ENCODE data around the gene KDM7A.

KDM7A gene

DNA sequence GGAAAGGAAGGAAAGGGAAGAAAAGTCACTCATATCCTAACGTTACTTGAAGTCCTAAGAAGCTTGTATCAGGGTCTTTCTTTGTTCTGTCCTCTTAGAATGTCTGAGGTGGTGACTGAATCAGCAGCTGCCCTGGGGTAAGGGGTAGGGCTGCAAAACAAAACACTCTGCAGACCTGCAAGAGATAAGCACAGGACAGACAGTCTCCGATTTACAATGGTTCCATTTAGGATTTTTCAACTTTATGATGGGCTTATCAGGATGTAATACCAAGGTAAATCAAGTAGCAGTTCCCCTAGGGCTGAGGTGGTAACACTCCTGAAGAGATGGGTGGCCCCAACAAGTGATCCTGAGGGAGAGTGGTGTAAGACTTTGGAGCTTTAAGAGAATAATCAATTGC lies 16.5 kb downstream of the KDM7A start:
- Histone ChIP-seq H3K36me3 (ENCODE audit: control insufficient read depth, insufficient read depth, low read length) (no peaks in the 10 kb centered on the region), H3K27me3 (replicated peaks; ENCODE audit: control insufficient read depth, insufficient read depth, low read length) (no peaks in the 10 kb centered on the region), H3K4me3 (replicated peaks; ENCODE audit: low read depth, low read length) (no peak overlapping the region)
- DNase-seq (ENCODE audit: extremely low read depth, insufficient read length), result no peak
- TF ChIP-seq CTCF (IDR thresholded peaks at IDR 0.05; ENCODE audit: insufficient read depth, low read length, poor library complexity, severe bottlenecking), result no peak

- H3K27me3 ChIP-seq (replicated peaks; ENCODE audit: control insufficient read depth, insufficient read depth, low read length), result no peaks in the 10 kb centered on the region
- H3K36me3 ChIP-seq (ENCODE audit: control insufficient read depth, insufficient read depth, low read length), result no peaks in the 10 kb centered on the region
- TF ChIP-seq CTCF (IDR thresholded peaks at IDR 0.05; ENCODE audit: insufficient read depth, low read length, poor library complexity, severe bottlenecking), result no peak
- DNase-seq (ENCODE audit: extremely low read depth, insufficient read length), result no peak
- H3K4me3 ChIP-seq (replicated peaks; ENCODE audit: low read depth, low read length), result no peak overlapping the region
These were observed 17.3 kb downstream of the KDM7A start for GRCh38 chr7:140159497-140159896.

DNA sequence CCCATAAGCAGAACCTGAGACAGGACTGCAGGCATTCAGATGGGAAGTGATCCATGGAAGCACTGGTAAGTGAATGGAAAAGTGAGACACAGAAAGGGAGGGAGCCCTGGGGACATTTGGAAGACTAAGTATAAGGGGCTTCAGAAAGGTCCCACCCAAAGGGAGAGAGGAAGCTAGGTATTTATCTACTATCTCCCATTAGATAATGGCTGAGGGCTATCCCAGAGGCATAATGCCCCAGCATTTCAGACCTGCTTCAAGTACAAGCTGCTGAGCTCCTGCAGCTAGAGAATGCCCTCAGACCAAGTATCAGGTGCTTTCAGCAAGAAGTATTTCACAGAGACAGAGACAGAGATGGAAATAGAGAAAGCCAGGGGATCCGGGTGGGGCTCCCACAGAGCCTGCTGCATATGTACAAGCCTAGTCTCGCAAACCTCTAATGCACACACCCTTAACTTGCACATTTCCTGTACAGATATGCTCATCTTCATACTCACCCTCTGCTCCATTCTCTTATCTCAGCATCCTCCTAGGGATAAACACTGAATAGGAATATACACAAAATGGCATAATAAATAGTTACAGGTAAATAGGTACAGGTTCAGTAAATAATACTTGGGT lies 20.2 kb downstream of the KDM7A start:
- DNase-seq (ENCODE audit: extremely low read depth, insufficient read length), result no peak
- Histone ChIP-seq H3K4me3 (replicated peaks; ENCODE audit: low read depth, low read length) (no peak overlapping the region), H3K27me3 (replicated peaks; ENCODE audit: control insufficient read depth, insufficient read depth, low read length) (no peaks in the 10 kb centered on the region), H3K36me3 (ENCODE audit: control insufficient read depth, insufficient read depth, low read length) (no peaks in the 10 kb centered on the region)
- no peak for TF ChIP-seq CTCF (IDR thresholded peaks at IDR 0.05; ENCODE audit: insufficient read depth, low read length, poor library complexity, severe bottlenecking)

GRCh38 chr7:140155428-140155827 lies 21.4 kb downstream of the KDM7A start:
- no peak for DNase-seq (ENCODE audit: extremely low read depth, insufficient read length)
- no peak overlapping the region for H3K4me3 ChIP-seq (replicated peaks; ENCODE audit: low read depth, low read length)
- no peaks in the 10 kb centered on the region for H3K36me3 ChIP-seq (ENCODE audit: control insufficient read depth, insufficient read depth, low read length)
- TF ChIP-seq CTCF (IDR thresholded peaks at IDR 0.05; ENCODE audit: insufficient read depth, low read length, poor library complexity, severe bottlenecking), result no peak
- no peaks in the 10 kb centered on the region for H3K27me3 ChIP-seq (replicated peaks; ENCODE audit: control insufficient read depth, insufficient read depth, low read length)

DNA sequence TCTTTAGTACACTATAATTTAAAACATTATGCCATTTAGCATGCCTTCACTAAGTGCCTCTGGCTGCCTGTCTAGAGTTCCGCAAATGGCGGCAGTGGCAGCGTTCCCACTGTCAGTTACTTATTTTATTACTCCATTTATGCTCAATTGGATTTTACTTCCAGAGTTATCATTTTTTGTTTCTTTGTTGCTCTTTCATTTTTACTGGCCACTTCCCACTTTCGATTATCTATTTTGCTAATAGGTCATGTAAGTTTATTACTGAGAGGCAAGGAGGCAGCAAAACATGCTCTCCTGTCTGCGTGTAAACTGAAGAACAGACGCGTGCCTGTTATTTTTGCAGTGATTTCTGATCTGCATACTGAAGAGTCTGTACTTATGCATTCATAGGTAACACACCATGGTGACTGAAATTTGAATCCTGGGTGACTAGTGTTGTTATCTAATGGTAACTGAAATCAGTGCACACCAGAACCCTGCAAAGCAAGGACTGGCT lies 23.1 kb downstream of the KDM7A start:
- DNase-seq (ENCODE audit: extremely low read depth, insufficient read length), result peak; percentile 11
- no peaks in the 10 kb centered on the region for H3K36me3 ChIP-seq (ENCODE audit: control insufficient read depth, insufficient read depth, low read length)
- no peaks in the 10 kb centered on the region for H3K27me3 ChIP-seq (replicated peaks; ENCODE audit: control insufficient read depth, insufficient read depth, low read length)
- TF ChIP-seq CTCF (IDR thresholded peaks at IDR 0.05; ENCODE audit: insufficient read depth, low read length, poor library complexity, severe bottlenecking), result no peak
- no peak overlapping the region for H3K4me3 ChIP-seq (replicated peaks; ENCODE audit: low read depth, low read length)

DNA sequence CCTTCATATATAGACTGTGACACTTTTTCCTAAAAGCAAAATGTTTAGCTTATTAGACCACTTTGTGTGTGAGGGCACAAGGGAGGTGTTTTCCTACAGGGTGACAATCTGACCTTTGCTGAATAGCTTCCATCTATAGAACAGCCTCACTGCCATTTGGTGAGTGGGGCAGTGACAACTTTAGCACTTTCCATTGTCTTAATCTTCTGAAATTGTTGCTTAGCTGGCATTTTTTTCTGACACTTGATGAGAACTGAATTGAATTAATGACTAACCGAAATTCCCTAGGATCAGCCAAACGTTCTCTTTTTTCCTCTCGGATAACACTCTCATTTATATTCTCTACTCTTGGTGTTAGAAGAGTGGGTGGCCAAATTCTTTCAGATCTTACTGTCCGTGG lies 30.2 kb downstream of the KDM7A start:
- TF ChIP-seq CTCF (IDR thresholded peaks at IDR 0.05; ENCODE audit: insufficient read depth, low read length, poor library complexity, severe bottlenecking), result no peak
- no peaks in the 10 kb centered on the region for H3K36me3 ChIP-seq (ENCODE audit: control insufficient read depth, insufficient read depth, low read length)
- no peak for DNase-seq (ENCODE audit: extremely low read depth, insufficient read length)
- no peaks in the 10 kb centered on the region for H3K27me3 ChIP-seq (replicated peaks; ENCODE audit: control insufficient read depth, insufficient read depth, low read length)
- no peak overlapping the region for H3K4me3 ChIP-seq (replicated peaks; ENCODE audit: low read depth, low read length)

Data from GM06990 (cell line).